Measurements from ENCODE around the gene CELSR2.
A peak's percentile ranks its signal among the peaks of the same experiment; 100 is the strongest.

The CELSR2 gene

DNA sequence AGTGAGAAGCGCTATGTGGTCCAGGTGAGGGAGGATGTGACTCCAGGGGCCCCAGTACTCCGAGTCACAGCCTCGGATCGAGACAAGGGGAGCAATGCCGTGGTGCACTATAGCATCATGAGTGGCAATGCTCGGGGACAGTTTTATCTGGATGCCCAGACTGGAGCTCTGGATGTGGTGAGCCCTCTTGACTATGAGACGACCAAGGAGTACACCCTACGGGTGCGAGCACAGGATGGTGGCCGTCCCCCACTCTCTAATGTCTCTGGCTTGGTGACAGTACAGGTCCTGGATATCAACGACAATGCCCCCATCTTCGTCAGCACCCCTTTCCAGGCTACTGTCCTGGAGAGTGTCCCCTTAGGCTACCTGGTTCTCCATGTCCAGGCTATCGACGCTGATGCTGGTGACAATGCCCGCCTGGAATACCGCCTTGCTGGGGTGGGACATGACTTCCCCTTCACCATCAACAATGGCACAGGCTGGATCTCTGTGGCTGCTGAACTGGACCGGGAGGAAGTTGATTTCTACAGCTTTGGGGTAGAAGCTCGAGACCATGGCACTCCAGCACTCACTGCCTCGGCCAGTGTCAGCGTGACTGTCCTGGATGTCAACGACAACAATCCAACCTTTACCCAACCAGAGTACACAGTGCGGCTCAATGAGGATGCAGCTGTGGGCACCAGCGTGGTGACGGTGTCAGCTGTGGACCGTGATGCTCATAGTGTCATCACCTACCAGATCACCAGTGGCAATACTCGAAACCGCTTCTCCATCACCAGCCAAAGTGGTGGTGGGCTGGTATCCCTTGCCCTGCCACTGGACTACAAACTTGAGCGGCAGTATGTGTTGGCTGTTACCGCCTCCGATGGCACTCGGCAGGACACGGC is 2.2 kb downstream of the CELSR2 start:
- Histone ChIP-seq H3K4me3 (ENCODE audit: low read depth in 1 of 5, low read length in 5 of 5) (no peak overlapping the region), H3K36me3 (ENCODE audit: control insufficient read depth in 5 of 5, insufficient read depth in 5 of 5, low read length in 5 of 5) (no peaks in the 10 kb centered on the region), H3K9ac (ENCODE audit: low read length in 5 of 5) (no peak overlapping the region), H3K27me3 (ENCODE audit: control insufficient read depth in 5 of 5, insufficient read depth in 4 of 5, low read length in 5 of 5) (peaks cover 0 to 11% (median 6%) of the 10 kb centered on the region in 5 donors), H3K4me1 (ENCODE audit: control insufficient read depth in 5 of 5, insufficient read depth in 5 of 5, low read length in 5 of 5) (peaks cover 0 to 34% (median 29%) of the 10 kb centered on the region in 5 donors), H3K27ac (ENCODE audit: low read depth, low read length) (no peak overlapping the region), H3K9me3 (ENCODE audit: control insufficient read depth in 5 of 5, low read length in 5 of 5) (no peaks in the 10 kb centered on the region)

DNA sequence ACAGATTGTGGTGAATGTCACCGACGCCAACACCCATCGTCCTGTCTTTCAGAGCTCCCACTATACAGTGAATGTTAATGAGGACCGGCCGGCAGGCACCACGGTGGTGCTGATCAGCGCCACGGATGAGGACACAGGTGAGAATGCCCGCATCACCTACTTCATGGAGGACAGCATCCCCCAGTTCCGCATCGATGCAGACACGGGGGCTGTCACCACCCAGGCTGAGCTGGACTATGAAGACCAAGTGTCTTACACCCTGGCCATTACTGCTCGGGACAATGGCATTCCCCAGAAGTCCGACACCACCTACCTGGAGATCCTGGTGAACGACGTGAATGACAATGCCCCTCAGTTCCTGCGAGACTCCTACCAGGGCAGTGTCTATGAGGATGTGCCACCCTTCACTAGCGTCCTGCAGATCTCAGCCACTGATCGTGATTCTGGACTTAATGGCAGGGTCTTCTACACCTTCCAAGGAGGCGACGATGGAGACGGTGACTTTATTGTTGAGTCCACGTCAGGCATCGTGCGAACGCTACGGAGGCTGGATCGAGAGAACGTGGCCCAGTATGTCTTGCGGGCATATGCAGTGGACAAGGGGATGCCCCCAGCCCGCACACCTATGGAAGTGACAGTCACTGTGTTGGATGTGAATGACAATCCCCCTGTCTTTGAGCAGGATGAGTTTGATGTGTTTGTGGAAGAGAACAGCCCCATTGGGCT is 3.0 kb downstream of the CELSR2 start:
- H3K4me1 ChIP-seq (ENCODE audit: control insufficient read depth in 5 of 5, insufficient read depth in 5 of 5, low read length in 5 of 5) = peaks cover 0 to 34% (median 29%) of the 10 kb centered on the region in 5 donors

DNA sequence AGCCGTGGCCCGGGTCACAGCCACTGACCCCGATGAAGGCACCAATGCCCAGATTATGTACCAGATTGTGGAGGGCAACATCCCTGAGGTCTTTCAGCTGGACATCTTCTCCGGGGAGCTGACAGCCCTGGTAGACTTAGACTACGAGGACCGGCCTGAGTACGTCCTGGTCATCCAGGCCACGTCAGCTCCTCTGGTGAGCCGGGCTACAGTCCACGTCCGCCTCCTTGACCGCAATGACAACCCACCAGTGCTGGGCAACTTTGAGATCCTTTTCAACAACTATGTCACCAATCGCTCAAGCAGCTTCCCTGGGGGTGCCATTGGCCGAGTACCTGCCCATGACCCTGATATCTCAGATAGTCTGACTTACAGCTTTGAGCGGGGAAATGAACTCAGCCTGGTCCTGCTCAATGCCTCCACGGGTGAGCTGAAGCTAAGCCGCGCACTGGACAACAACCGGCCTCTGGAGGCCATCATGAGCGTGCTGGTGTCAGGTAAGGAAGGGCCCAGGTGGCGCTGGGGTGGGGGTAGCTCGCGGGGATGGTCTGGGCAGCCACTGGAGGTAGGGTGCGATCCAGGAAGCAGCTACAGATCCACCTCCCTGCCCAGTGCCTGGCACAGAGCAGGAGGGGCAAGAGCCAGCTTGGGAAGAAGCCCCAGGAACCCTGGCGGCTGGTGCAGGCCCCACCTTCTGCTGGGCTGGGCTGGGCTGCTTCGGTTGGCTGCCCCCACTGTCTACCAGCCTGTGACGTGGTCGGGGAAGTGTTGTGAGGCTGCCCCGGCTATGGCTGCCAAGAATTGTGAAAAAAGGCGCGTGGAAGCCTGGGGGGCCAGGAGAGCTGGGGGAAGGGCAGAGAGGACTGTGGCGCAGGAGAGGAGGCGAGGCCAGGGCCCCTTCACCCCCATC is 3.8 kb downstream of the CELSR2 start:
- H3K4me3 ChIP-seq (ENCODE audit: low read depth in 1 of 5, low read length in 5 of 5) = peak overlapping the region in 1 of 5 donors; percentile 48
- no peaks in the 10 kb centered on the region for H3K36me3 ChIP-seq (ENCODE audit: control insufficient read depth in 5 of 5, insufficient read depth in 5 of 5, low read length in 5 of 5)
- H3K27me3 ChIP-seq (ENCODE audit: control insufficient read depth in 5 of 5, insufficient read depth in 4 of 5, low read length in 5 of 5) = peaks cover 0 to 5% (median 3%) of the 10 kb centered on the region in 5 donors
- no peaks in the 10 kb centered on the region for H3K9me3 ChIP-seq (ENCODE audit: control insufficient read depth in 5 of 5, low read length in 5 of 5)
- H3K4me1 ChIP-seq (ENCODE audit: control insufficient read depth in 5 of 5, insufficient read depth in 5 of 5, low read length in 5 of 5) = peaks cover 0 to 34% (median 29%) of the 10 kb centered on the region in 5 donors
- peak overlapping the region in 3 of 5 donors; percentile 23 to 55 (median 27) for H3K9ac ChIP-seq (ENCODE audit: low read length in 5 of 5)
- no peak overlapping the region for H3K27ac ChIP-seq (ENCODE audit: low read depth, low read length)

More for the DNA sequence above, 3.0 kb downstream of the CELSR2 start:
- Histone ChIP-seq H3K36me3 (ENCODE audit: control insufficient read depth in 5 of 5, insufficient read depth in 5 of 5, low read length in 5 of 5) (no peaks in the 10 kb centered on the region), H3K9me3 (ENCODE audit: control insufficient read depth in 5 of 5, low read length in 5 of 5) (no peaks in the 10 kb centered on the region), H3K27ac (ENCODE audit: low read depth, low read length) (no peak overlapping the region), H3K9ac (ENCODE audit: low read length in 5 of 5) (no peak overlapping the region), H3K27me3 (ENCODE audit: control insufficient read depth in 5 of 5, insufficient read depth in 4 of 5, low read length in 5 of 5) (peaks cover 0 to 7% (median 5%) of the 10 kb centered on the region in 5 donors), H3K4me3 (ENCODE audit: low read depth in 1 of 5, low read length in 5 of 5) (no peak overlapping the region)

DNA sequence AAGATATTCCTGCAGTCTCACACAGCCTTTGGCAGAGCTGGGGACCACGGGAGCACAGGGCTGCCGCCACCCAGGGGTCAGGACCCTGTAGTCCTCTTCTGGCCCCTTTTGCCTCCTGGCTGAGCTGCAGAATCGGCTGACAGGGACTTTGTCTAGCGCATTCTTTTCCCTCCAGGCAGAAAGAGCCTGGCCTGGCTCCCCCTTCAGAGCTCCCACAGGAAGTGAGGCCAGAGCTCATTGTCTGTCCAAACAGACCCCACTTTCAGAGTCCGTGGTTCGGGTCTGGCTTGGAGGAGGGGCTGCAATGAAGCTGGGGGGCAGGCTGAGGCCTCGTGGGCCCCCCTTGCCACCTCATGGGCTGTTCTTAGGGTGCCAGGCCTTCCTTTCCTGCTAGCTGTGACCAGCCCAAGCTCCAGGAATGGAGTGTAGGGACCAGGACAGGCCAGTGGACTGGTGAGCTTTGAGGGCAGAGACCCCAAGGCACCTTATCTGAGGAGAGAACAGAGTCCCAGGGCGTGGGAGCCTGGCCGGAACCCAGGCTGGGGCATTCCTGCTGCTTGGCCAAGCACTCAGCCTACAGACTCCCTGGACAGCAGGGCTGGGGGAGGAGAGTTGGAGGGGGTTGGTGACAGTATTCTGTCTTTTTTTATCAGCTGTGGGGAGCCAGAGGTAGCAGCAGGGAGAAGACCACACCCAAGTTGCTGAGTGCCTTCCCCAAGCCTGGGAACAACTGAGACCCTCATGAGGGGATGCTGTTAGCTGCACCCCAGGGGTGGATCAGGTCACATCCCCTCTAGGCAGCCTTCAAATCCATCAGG is 4.7 kb downstream of the CELSR2 start:
- Histone ChIP-seq H3K4me1 (ENCODE audit: control insufficient read depth in 5 of 5, insufficient read depth in 5 of 5, low read length in 5 of 5) (peaks cover 0 to 32% (median 27%) of the 10 kb centered on the region in 5 donors), H3K9ac (ENCODE audit: low read length in 5 of 5) (peak overlapping the region in 3 of 5 donors; percentile 23 to 55 (median 27)), H3K9me3 (ENCODE audit: control insufficient read depth in 5 of 5, low read length in 5 of 5) (no peaks in the 10 kb centered on the region), H3K27me3 (ENCODE audit: control insufficient read depth in 5 of 5, insufficient read depth in 4 of 5, low read length in 5 of 5) (peaks cover 0 to 5% (median 3%) of the 10 kb centered on the region in 5 donors), H3K27ac (ENCODE audit: low read depth, low read length) (no peak overlapping the region), H3K36me3 (ENCODE audit: control insufficient read depth in 5 of 5, insufficient read depth in 5 of 5, low read length in 5 of 5) (peaks cover 0 to 3% (median 0%) of the 10 kb centered on the region in 5 donors), H3K4me3 (ENCODE audit: low read depth in 1 of 5, low read length in 5 of 5) (peak overlapping the region in 1 of 5 donors; percentile 48)

DNA sequence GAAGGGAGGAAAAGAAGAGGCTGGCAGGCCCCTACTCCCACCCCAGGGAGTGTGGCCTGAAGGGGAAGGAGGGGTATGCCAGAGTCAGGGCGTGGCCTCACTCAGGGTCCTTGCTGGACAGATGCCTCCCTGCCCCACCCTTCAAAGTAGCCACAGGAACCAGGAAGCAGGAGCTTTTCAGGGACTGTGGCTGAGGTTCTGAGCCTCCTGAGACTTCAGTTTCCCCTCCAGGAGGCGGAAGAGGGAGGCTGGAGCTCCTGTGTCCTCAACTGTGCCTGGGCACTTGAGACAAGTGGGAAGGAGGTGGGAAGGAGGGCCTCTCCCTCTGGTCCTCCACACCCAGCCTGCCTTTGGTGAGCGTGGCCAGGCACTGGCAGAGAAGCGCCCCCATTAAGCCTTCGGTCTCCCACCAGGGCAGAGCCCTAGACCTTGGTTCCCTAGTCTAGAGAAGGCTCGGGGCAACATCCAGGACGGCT is 5.3 kb downstream of the CELSR2 start:
- Histone ChIP-seq H3K4me1 (ENCODE audit: control insufficient read depth in 5 of 5, insufficient read depth in 5 of 5, low read length in 5 of 5) (peaks cover 0 to 29% (median 24%) of the 10 kb centered on the region in 5 donors), H3K36me3 (ENCODE audit: control insufficient read depth in 5 of 5, insufficient read depth in 5 of 5, low read length in 5 of 5) (peaks cover 0 to 4% (median 0%) of the 10 kb centered on the region in 5 donors), H3K9ac (ENCODE audit: low read length in 5 of 5) (no peak overlapping the region), H3K27me3 (ENCODE audit: control insufficient read depth in 5 of 5, insufficient read depth in 4 of 5, low read length in 5 of 5) (peaks cover 0 to 5% (median 3%) of the 10 kb centered on the region in 5 donors), H3K4me3 (ENCODE audit: low read depth in 1 of 5, low read length in 5 of 5) (no peak overlapping the region), H3K27ac (ENCODE audit: low read depth, low read length) (no peak overlapping the region), H3K9me3 (ENCODE audit: control insufficient read depth in 5 of 5, low read length in 5 of 5) (no peaks in the 10 kb centered on the region)

DNA sequence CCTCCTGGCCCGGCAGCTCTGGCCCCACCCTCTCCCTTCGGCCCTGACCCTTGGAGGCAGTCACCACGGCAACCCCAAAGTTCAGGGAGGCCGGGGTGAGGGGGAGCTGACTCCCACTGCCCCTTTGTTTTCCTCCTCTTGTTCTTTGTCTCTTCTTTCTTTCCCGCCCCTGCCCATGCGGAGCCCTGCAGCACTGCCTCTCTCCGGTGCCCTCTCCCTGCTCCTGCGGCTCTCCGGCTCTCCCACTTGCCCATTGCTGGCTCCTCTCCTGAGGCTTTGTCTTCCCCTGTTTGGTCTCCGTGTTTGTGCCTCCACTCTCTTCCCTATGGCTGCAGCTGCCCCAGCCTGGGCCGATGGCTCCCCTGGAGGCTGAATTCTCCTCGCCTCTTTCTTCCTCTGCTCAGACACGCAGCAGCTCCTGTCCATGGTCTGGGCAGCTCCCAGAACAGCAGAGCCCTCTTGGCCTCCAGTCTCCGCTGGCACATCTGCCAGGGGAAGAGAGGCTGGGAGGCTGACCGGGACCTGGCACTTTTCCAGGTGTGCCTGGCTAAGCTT is 5.8 kb downstream of the CELSR2 start:
- H3K27me3 ChIP-seq (ENCODE audit: control insufficient read depth in 5 of 5, insufficient read depth in 4 of 5, low read length in 5 of 5) = peaks cover 0 to 4% (median 2%) of the 10 kb centered on the region in 5 donors
- H3K9me3 ChIP-seq (ENCODE audit: control insufficient read depth in 5 of 5, low read length in 5 of 5) = no peaks in the 10 kb centered on the region
- peaks cover 0 to 4% (median 0%) of the 10 kb centered on the region in 5 donors for H3K36me3 ChIP-seq (ENCODE audit: control insufficient read depth in 5 of 5, insufficient read depth in 5 of 5, low read length in 5 of 5)
- H3K4me1 ChIP-seq (ENCODE audit: control insufficient read depth in 5 of 5, insufficient read depth in 5 of 5, low read length in 5 of 5) = peaks cover 0 to 26% (median 21%) of the 10 kb centered on the region in 5 donors
- H3K27ac ChIP-seq (ENCODE audit: low read depth, low read length) = no peak overlapping the region
- H3K4me3 ChIP-seq (ENCODE audit: low read depth in 1 of 5, low read length in 5 of 5) = no peak overlapping the region
- no peak overlapping the region for H3K9ac ChIP-seq (ENCODE audit: low read length in 5 of 5)

DNA sequence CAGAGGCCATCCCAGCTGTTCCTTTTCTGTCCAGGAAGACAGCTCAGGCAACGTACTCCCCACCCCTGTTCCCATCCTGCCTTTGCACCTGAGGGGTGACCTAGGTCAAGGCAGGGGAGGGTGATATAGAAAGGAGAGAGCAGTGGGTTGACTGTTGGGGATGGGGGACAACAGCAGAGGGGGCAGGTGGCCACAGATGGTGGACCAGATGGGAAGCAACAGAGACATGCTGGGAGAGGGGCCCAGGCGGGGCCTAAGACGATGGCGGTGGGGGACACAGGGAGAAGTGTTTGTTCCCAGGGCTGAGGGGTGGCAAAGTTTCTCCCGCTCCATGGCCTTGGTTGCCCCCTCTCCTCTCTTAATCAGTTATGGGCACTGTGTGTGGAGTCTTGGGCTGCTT is 6.3 kb downstream of the CELSR2 start:
- Histone ChIP-seq H3K27ac (ENCODE audit: low read depth, low read length) (no peak overlapping the region), H3K27me3 (ENCODE audit: control insufficient read depth in 5 of 5, insufficient read depth in 4 of 5, low read length in 5 of 5) (peaks cover 0 to 3% (median 0%) of the 10 kb centered on the region in 5 donors), H3K4me1 (ENCODE audit: control insufficient read depth in 5 of 5, insufficient read depth in 5 of 5, low read length in 5 of 5) (peaks cover 0 to 22% (median 18%) of the 10 kb centered on the region in 5 donors), H3K36me3 (ENCODE audit: control insufficient read depth in 5 of 5, insufficient read depth in 5 of 5, low read length in 5 of 5) (peaks cover 0 to 4% (median 0%) of the 10 kb centered on the region in 5 donors), H3K9me3 (ENCODE audit: control insufficient read depth in 5 of 5, low read length in 5 of 5) (no peaks in the 10 kb centered on the region), H3K4me3 (ENCODE audit: low read depth in 1 of 5, low read length in 5 of 5) (no peak overlapping the region), H3K9ac (ENCODE audit: low read length in 5 of 5) (no peak overlapping the region)

DNA sequence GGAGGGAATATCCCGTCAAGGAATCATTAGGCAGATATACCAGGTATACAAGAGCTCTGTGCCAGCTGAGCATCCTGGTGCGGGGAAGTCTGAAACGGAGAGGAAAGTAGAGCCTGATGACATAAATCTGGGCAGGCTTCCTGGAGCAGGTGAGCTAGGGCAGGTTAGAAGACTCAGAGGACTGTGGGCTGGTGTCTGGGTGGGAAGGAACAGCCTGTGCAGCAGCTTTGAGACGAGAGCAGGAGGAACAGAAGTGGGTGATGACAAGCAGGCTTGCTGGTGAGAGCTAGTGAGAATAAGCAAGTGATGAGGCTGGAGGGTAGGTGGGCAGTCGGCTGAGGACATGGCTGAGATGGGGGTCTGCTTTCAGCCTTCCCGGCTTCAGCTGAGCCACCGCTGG is 6.7 kb downstream of the CELSR2 start:
- H3K27me3 ChIP-seq (ENCODE audit: control insufficient read depth in 5 of 5, insufficient read depth in 4 of 5, low read length in 5 of 5) = peaks cover 0 to 3% (median 0%) of the 10 kb centered on the region in 5 donors
- H3K36me3 ChIP-seq (ENCODE audit: control insufficient read depth in 5 of 5, insufficient read depth in 5 of 5, low read length in 5 of 5) = peaks cover 0 to 4% (median 0%) of the 10 kb centered on the region in 5 donors
- H3K9me3 ChIP-seq (ENCODE audit: control insufficient read depth in 5 of 5, low read length in 5 of 5) = no peaks in the 10 kb centered on the region
- H3K9ac ChIP-seq (ENCODE audit: low read length in 5 of 5) = no peak overlapping the region
- no peak overlapping the region for H3K4me3 ChIP-seq (ENCODE audit: low read depth in 1 of 5, low read length in 5 of 5)
- no peak overlapping the region for H3K27ac ChIP-seq (ENCODE audit: low read depth, low read length)
- H3K4me1 ChIP-seq (ENCODE audit: control insufficient read depth in 5 of 5, insufficient read depth in 5 of 5, low read length in 5 of 5) = peaks cover 0 to 22% (median 18%) of the 10 kb centered on the region in 5 donors
